GM13977 (cell line): Measurements from ENCODE around the gene TEAD1.

Experiments used
- DNase-seq: peaks from one replicate; pipeline ENCODE4 v3.0.0; 2012; ENCODE audit warnings: low spot score
- in situ Hi-C: fragments of 300-500 bp; cut with MboI; formaldehyde crosslinking; loops from one replicate; pipeline ENCODE4 v1.12.0; 2022; ENCODE audit warnings: low sequenced_read_pairs, low pct_unique_long_range_greater_than_20kb, mixed read lengths, inconsistent platforms; ENCODE audit not compliant: unreplicated experiment
- TF ChIP-seq, protein P1 (sequence below): IDR thresholded peaks from 2 replicates; pipeline ENCODE4 v1.5.1; 2012; ENCODE audit warnings: mild to moderate bottlenecking, control low read depth; ENCODE audit not compliant: insufficient read depth; ENCODE audit errors: extremely low read depth, missing control alignments

TEAD1 gene

GRCh38 chr11:12698048-12698447 lies 23.8 kb downstream of the TEAD1 start:
- no peak for DNase-seq
- in situ Hi-C loops = no loop called here
- TF ChIP-seq, protein P1, sequence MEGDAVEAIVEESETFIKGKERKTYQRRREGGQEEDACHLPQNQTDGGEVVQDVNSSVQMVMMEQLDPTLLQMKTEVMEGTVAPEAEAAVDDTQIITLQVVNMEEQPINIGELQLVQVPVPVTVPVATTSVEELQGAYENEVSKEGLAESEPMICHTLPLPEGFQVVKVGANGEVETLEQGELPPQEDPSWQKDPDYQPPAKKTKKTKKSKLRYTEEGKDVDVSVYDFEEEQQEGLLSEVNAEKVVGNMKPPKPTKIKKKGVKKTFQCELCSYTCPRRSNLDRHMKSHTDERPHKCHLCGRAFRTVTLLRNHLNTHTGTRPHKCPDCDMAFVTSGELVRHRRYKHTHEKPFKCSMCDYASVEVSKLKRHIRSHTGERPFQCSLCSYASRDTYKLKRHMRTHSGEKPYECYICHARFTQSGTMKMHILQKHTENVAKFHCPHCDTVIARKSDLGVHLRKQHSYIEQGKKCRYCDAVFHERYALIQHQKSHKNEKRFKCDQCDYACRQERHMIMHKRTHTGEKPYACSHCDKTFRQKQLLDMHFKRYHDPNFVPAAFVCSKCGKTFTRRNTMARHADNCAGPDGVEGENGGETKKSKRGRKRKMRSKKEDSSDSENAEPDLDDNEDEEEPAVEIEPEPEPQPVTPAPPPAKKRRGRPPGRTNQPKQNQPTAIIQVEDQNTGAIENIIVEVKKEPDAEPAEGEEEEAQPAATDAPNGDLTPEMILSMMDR = no peak

- TF ChIP-seq, protein P1 = no peak
- in situ Hi-C loops = no loop called here
- DNase-seq = no peak
Measured at GRCh38 chr11:12701811-12702592, 27.8 kb downstream of the TEAD1 start.

DNA sequence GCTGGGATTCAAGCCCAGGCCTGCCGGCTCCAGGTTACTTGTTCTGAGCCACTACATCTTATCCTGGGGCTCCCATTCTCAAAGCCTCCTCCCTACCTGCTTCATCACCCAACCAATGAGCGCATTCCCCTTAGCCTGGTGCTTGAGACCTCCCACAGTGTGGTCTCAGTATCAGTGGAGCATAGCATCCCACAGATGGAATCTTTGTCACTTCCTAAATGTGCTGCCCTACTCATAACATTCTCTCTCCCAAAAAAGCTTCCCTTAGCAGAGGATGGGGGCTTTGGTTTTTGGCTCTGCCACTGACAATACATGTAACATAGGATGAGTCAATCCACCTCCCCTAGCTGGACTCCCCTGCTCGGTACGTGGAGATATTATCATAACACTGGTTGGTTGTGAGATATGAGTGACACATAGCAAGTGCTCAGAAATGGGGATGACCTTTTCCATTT lies 28.8 kb downstream of the TEAD1 start:
- in situ Hi-C loops = no loop called here
- TF ChIP-seq, protein P1 = no peak
- no peak for DNase-seq

DNA sequence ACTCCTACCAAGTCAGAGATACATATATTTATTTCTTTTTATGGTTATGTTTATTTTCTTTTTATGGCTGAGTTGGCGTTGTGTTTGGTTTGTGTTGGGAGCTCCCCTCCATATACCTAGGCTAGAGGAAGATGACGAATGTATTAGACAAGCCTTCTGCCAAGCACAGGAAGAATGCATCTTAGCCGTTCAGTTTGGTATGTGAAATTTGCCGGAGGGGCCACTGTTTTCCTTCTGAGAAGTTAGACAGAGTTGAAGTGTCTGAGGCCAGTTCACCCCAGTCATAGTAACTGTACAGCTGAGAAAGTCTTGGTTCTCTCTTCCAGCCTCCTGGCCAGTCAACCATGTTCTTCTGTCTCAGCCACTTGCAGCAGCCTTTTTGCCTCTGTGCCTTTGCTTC lies 29.8 kb downstream of the TEAD1 start:
- no peak for DNase-seq
- in situ Hi-C loops = no loop called here
- TF ChIP-seq, protein P1 = no peak

DNA sequence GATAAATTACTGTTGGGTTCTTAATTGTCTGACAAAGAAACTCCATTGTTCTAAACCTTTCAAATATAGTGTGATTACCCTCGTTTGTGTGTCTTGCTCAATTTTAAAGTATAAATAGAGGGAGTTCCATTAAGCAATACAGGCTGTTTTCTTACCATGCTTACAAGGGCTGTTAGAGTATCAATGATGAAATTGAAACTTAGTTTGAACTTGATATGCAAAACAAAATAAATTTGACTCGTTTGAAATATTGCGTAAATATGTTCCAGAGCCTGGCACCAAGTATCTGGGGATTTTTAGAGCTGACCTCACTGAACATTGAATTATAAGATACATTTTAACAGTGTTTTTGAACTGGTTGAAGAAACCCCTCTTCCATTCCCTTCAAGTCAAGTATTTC lies 31.7 kb downstream of the TEAD1 start:
- no peak for DNase-seq
- TF ChIP-seq, protein P1 = no peak
- in situ Hi-C loops = no loop called here

DNA sequence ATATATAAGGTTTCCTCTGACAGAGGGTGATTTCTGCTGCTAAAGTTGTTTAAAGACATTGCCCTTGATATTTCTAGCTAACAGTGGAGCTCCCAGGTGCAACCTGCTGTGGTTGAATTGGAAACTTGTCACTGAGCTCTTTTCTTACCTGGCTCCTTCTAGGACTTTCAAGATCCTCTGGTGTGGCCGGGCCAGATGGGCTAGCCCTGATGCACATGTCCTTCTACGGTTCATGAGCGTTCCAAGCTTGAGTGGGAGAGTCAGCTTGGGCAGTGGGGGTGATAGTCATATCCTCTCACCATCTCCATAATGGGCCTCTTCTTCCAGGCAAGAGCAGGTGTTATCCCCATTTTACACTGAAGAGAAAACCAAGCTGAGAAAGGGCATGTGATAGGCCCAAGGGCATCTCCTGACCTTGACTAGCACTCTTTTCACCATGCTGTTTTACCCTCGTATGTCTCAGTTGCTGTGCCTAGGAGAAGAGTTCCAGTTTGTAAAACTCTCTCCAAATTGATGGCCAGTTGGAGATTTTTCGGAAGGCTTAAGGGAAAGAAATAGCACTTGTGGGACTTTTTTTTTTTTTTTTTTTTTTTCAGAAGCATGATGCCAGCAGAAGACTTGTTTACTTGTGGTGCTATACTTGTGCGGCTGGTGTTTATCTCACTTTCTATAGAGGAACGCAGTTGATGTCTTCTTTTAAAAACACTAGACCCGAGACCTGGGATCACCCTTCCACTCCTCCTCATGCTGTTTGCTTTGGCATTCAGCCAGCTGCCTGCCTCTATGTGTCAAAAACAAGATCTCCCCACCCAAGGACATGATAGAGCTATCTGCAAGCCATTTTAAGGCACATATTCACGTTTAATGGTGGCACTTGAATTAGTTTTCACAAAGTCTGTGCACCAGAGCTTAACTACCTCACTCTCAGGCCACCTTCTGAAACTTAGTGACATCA lies 32.6 kb downstream of the TEAD1 start:
- TF ChIP-seq, protein P1 = no peak
- no peak for DNase-seq

More for the DNA sequence above, 32.6 kb downstream of the TEAD1 start:
- in situ Hi-C loops = no loop called here
